NT2/D1 (cell line): ENCODE results near the gene PAX9.

ENCODE experiments used
- SUZ12 ChIP-seq: IDR thresholded peaks from 2 replicates; pipeline ENCODE4 v1.6.1; 2011; ENCODE audit not compliant: insufficient read length, insufficient read depth; ENCODE audit errors: extremely low read depth
- YY1 ChIP-seq: IDR thresholded peaks from 2 replicates; pipeline ENCODE4 v1.6.1; 2011; ENCODE audit not compliant: insufficient read length, insufficient read depth
- ZNF274 ChIP-seq: IDR thresholded peaks from 2 replicates; pipeline ENCODE4 v1.6.1; 2011; ENCODE audit warnings: mild to moderate bottlenecking, low read depth, low read length

GRCh38 chr14:36671149-36671548 is 9.5 kb downstream of the PAX9 start:
- TF ChIP-seq ZNF274: no peak
- no peak for TF ChIP-seq SUZ12
- TF ChIP-seq YY1: no peak
